MM.1S (cell line): ENCODE data around the gene SIDT1.

ENCODE experiments used
- DNase-seq: peaks from one replicate; pipeline ENCODE4 v3.0.0-alpha.2; 2015
- H2AFZ ChIP-seq: fragments of 300-600 bp; sonication (generic); 2 replicates; pipeline ENCODE4 v1.6.0; 2016; ENCODE audit warnings: antibody characterized with exemption, low read length
- H3F3A ChIP-seq: fragments of 300-600 bp; sonication (generic); 2 replicates; pipeline ENCODE4 v1.6.1; 2016; ENCODE audit warnings: mild to moderate bottlenecking, antibody characterized with exemption, low read length, moderate library complexity, mixed read lengths; ENCODE audit not compliant: insufficient read depth
- H3K27ac ChIP-seq: fragments of 300-600 bp; sonication (generic); 2 replicates; pipeline ENCODE4 v1.5.1; 2016; ENCODE audit warnings: mild to moderate bottlenecking, low read length
- H3K27me3 ChIP-seq: fragments of 300-600 bp; sonication (generic); replicated peaks from 2 replicates; pipeline ENCODE4 v1.6.0; 2016; ENCODE audit warnings: low read length; ENCODE audit not compliant: insufficient read depth
- H3K36me3 ChIP-seq: fragments of 300-600 bp; sonication (generic); replicated peaks from 2 replicates; pipeline ENCODE4 v1.6.1; 2016; ENCODE audit warnings: mild to moderate bottlenecking, low read length, mixed read lengths; ENCODE audit not compliant: insufficient read depth
- H3K4me1 ChIP-seq: fragments of 300-600 bp; sonication (generic); 2 replicates; pipeline ENCODE4 v1.6.1; 2016; ENCODE audit warnings: low read length, mixed read lengths
- H3K4me2 ChIP-seq: fragments of 300-600 bp; sonication (generic); 2 replicates; pipeline ENCODE4 v1.6.0; 2016; ENCODE audit warnings: low read depth, low read length
- H3K4me3 ChIP-seq: fragments of 300-600 bp; sonication (generic); 2 replicates; pipeline ENCODE4 v1.5.1; 2016; ENCODE audit warnings: low read length, mixed read lengths
- H3K79me2 ChIP-seq: fragments of 300-600 bp; sonication (generic); 2 replicates; pipeline ENCODE4 v1.6.1; 2016; ENCODE audit warnings: mixed run types, low read length, mixed read lengths
- H3K9ac ChIP-seq: fragments of 300-600 bp; sonication (generic); 2 replicates; pipeline ENCODE4 v1.6.1; 2016; ENCODE audit warnings: low read length, mixed read lengths
- H3K9me2 ChIP-seq: fragments of 300-600 bp; sonication (generic); replicated peaks from 2 replicates; pipeline ENCODE4 v1.6.1; 2016; ENCODE audit warnings: mild to moderate bottlenecking, low read length, mixed read lengths; ENCODE audit not compliant: insufficient read depth
- H3K9me3 ChIP-seq: fragments of 300-600 bp; sonication (generic); replicated peaks from 2 replicates; pipeline ENCODE4 v1.6.1; 2016; ENCODE audit warnings: mild to moderate bottlenecking, low read length, mixed read lengths; ENCODE audit not compliant: insufficient read depth
- H4K20me1 ChIP-seq: fragments of 300-600 bp; sonication (generic); 2 replicates; pipeline ENCODE4 v1.6.1; 2016; ENCODE audit warnings: mild to moderate bottlenecking, low read length, moderate library complexity, mixed read lengths; ENCODE audit not compliant: insufficient read depth
- CTCF ChIP-seq: fragments of 300-600 bp; sonication (generic); IDR thresholded peaks from 2 replicates; pipeline ENCODE4 v1.5.1; 2016; ENCODE audit warnings: antibody characterized with exemption, low read length, mixed read lengths
- EZH2 ChIP-seq: fragments of 300-600 bp; sonication (generic); optimal IDR thresholded peaks from 2 replicates; pipeline ENCODE3; 2017; ENCODE audit warnings: low read depth, mild to moderate bottlenecking, antibody characterized with exemption, low read length, mixed read lengths
- EZH2phosphoT487 ChIP-seq: fragments of 300-600 bp; sonication (generic); IDR thresholded peaks from 2 replicates; pipeline ENCODE4 v1.6.1; 2018; ENCODE audit warnings: antibody characterized with exemption, low read length

Gene SIDT1

GRCh38 chr3:113623324-113623723, 91.0 kb downstream of the SIDT1 start:
- no peak overlapping the region for H2AFZ ChIP-seq
- no peaks in the 10 kb centered on the region for H3K9me2 ChIP-seq
- H3K9me3 ChIP-seq, result no peaks in the 10 kb centered on the region
- no peaks in the 10 kb centered on the region for H3F3A ChIP-seq
- no peaks in the 10 kb centered on the region for H4K20me1 ChIP-seq
- H3K9ac ChIP-seq, result no peak overlapping the region
- H3K36me3 ChIP-seq, result no peaks in the 10 kb centered on the region
- TF ChIP-seq CTCF (no peak), EZH2phosphoT487 (no peak), EZH2 (no peak)
- no peak overlapping the region for H3K4me3 ChIP-seq
- no peaks in the 10 kb centered on the region for H3K79me2 ChIP-seq
- H3K27ac ChIP-seq, result no peak overlapping the region
- no peak overlapping the region for H3K4me2 ChIP-seq
- no peaks in the 10 kb centered on the region for H3K27me3 ChIP-seq
- H3K4me1 ChIP-seq, result no peaks in the 10 kb centered on the region
- no peak for DNase-seq

GRCh38 chr3:113623811-113624210, 91.5 kb downstream of the SIDT1 start:
- no peaks in the 10 kb centered on the region for H3F3A ChIP-seq
- no peaks in the 10 kb centered on the region for H3K9me3 ChIP-seq
- TF ChIP-seq CTCF, result no peak
- TF ChIP-seq EZH2phosphoT487, result no peak
- no peak for TF ChIP-seq EZH2
- H3K27me3 ChIP-seq, result no peaks in the 10 kb centered on the region
- H3K4me1 ChIP-seq, result no peaks in the 10 kb centered on the region
- H3K36me3 ChIP-seq, result no peaks in the 10 kb centered on the region
- no peak overlapping the region for H3K27ac ChIP-seq
- no peaks in the 10 kb centered on the region for H4K20me1 ChIP-seq
- H3K4me2 ChIP-seq, result no peak overlapping the region
- H3K9me2 ChIP-seq, result no peaks in the 10 kb centered on the region
- no peaks in the 10 kb centered on the region for H3K79me2 ChIP-seq
- no peak overlapping the region for H3K9ac ChIP-seq
- no peak overlapping the region for H3K4me3 ChIP-seq
- no peak for DNase-seq
- no peak overlapping the region for H2AFZ ChIP-seq

GRCh38 chr3:113625834-113626233, 93.5 kb downstream of the SIDT1 start:
- no peak overlapping the region for H3K4me2 ChIP-seq
- no peak overlapping the region for H3K27ac ChIP-seq
- H3K9ac ChIP-seq, result no peak overlapping the region
- H3K4me1 ChIP-seq, result peaks cover 3% of the 10 kb centered on the region
- no peaks in the 10 kb centered on the region for H3K79me2 ChIP-seq
- no peaks in the 10 kb centered on the region for H3K9me2 ChIP-seq
- H3F3A ChIP-seq, result no peaks in the 10 kb centered on the region
- no peaks in the 10 kb centered on the region for H3K27me3 ChIP-seq
- no peak overlapping the region for H3K4me3 ChIP-seq
- no peak for DNase-seq
- TF ChIP-seq EZH2phosphoT487, result no peak
- TF ChIP-seq CTCF, result no peak
- no peak for TF ChIP-seq EZH2
- H3K36me3 ChIP-seq, result no peaks in the 10 kb centered on the region
- no peak overlapping the region for H2AFZ ChIP-seq
- H4K20me1 ChIP-seq, result no peaks in the 10 kb centered on the region
- no peaks in the 10 kb centered on the region for H3K9me3 ChIP-seq
